Measurements from ENCODE around the gene CADM2.

Gene CADM2

DNA sequence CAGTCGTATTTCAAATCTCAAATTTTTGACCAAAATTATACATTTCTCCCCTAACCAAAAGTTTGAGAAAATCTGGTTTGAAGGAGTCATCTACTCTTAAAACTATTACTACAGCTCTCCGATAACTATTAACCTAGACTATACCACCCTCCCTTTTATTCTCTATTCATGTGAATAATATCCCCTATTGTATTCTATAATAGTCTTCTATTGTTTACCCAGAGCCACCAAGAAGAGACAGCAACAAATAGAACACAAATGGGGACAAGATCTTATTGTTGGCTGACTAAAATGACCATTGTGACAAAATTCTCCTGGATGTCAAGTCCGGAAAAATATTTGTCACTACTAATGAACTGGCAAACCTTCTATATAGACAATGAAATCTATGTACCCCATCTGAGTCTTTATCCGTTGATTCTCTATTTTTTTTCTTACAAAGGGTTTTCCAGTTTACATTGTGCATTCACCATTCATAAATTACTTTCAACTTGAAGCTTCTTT is 618.0 kb downstream of the CADM2 start:
- DNase-seq: no peak

DNA sequence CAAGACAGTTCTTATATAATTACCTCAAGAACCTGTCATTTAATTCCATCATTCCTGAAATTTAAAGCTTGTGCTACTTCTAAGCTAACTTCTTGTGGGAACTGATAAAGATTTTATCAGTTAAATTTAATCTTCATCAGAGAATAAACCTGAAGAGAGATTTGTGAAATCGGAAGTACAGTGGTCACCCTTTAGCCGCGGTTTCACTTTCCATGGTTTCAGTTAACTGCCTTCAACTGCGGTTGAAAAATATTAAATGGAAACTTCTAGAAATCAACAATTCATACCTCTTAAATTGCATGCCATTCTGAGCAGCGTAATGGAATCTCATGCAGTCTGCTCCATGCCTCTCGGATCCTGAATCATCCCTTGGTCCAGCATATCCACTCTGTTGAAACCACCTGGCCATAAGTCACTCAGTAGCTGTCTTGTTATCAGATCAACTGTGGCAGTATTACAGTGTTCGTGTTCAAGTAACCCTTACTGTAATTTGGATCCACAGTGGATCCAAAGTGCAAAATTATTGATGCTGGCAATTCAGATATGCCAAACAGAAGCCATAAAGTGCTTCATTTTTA is 626.1 kb downstream of the CADM2 start:
- no peak for DNase-seq

DNA sequence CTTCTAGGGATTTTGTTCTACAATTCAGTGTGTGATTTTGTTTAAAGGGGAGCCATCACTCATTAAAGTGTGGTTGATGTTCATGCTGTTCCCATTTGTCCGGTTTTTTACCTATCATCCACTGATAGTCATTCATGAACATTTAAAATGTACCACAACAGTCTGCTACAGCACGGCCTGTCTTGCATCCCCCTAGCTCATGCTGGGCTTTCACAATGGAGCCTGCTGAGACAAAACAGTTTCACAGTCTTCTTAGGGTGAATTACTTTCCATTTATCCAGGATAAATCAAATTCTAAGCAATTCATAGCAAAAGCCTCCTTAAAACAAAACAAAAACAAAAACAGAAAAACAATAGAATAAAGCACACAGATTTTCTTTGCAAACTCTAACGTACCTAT is 627.2 kb downstream of the CADM2 start:
- no peak for DNase-seq

DNA sequence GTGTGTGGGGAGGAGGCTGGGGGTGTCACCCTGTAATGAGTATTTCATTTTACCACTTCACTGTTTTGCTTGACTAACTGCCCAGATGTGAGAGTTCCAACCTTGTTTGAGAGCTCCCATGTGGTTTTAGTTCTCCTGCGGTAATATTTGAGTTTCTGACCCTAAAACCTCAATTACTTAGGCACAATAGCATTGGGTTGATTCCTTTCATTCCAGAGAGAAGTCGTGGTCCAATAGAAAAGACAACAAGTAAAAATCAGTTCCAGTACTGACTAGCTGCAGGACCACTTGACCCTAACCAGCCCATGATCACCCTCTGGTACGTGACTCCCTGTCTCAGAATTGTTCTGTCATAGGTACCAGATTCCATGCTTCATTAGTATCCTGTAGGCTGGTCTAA is 630.4 kb downstream of the CADM2 start:
- DNase-seq: no peak

- no peak for DNase-seq
Observed at GRCh38 chr3:85591451-85591850, 632.7 kb downstream of the CADM2 start.

- no peak for DNase-seq
Observed at GRCh38 chr3:85592256-85592655, 633.5 kb downstream of the CADM2 start.

DNA sequence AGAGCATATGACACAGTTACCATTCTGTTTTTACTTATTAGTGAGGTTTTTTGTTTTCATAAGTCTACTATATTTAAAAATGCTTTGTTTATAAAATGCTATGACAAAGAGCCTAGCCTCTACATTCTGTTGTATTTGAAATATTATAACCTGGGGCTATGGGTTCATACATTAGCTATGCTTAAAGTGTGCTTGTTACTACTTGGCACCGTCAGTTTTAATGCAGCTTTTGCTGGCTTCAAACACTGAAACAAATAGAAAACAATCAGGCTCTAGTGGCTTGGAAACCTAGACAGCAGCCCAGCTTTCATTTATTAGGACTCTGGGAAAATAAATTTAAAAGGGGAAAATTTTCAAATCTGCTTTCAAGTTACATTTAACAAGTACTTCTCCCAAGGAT is 635.9 kb downstream of the CADM2 start:
- DNase-seq: no peak

- DNase-seq: no peak
Observed at GRCh38 chr3:85603378-85603777, 644.6 kb downstream of the CADM2 start.

- no peak for DNase-seq
Observed at GRCh38 chr3:85604641-85605040, 645.9 kb downstream of the CADM2 start.

- DNase-seq: no peak
Observed at GRCh38 chr3:85605066-85605465, 646.3 kb downstream of the CADM2 start.

- no peak for DNase-seq
Observed at GRCh38 chr3:85626662-85627061, 667.9 kb downstream of the CADM2 start.

DNA sequence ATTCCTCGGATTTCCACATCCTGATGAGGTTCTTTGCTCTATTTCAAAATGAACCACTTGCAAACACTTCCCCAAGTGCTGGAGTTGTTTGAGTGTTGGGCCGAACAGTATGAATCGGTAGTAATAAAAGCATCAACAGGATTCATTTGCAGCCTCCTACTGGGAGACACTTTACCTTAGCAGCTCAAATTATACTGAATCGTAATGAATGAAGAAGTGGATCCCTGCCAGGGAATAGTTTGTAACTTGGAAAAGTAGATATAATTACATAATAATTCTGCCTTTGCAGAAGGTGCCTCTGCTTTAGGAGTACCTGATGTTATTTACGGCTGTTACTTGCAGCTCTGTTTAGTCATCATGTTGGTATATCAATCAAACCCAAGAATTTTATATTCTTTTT is 669.1 kb downstream of the CADM2 start:
- no peak for DNase-seq

- no peak for DNase-seq
Observed at GRCh38 chr3:85631070-85631469, 672.3 kb downstream of the CADM2 start.

DNA sequence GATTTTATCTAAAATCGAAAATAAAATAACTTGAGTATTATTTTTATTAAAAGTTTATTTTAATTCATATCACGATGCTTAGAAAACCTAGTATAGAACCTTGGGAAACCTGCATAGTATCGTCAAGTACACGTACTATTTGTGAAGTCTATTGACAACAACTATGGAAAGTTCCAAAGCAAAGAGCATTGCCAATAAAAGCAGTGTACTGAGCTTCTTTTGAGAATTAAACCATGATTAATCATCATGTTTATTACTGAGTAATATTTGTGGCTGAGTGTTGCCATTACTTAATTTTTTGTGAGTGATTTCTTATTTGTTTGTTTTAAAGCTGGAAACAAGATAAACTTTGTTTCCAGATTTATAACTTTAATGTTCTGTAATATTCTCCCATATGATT is 674.1 kb downstream of the CADM2 start:
- no peak for DNase-seq

DNA sequence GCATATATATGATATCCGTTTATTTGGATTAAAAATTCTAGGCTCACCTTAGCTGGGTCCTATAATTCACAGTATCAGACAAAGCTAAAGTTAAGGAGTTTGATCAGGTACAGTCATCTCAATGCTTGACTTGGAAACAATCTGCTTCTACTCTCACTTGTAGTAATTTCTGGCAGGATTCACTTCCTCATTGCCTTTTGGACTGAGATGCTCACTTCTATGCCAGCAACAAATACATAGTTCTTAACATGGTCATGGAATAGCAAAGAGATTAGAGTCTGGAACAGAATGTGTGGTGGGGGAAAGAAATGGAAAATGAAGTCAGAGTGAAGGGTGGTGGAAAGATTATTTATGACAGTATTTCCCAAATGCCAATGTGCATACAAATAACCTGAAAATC is 693.6 kb downstream of the CADM2 start:
- no peak for DNase-seq

- no peak for DNase-seq
Observed at GRCh38 chr3:85660451-85660850, 701.7 kb downstream of the CADM2 start.

DNA sequence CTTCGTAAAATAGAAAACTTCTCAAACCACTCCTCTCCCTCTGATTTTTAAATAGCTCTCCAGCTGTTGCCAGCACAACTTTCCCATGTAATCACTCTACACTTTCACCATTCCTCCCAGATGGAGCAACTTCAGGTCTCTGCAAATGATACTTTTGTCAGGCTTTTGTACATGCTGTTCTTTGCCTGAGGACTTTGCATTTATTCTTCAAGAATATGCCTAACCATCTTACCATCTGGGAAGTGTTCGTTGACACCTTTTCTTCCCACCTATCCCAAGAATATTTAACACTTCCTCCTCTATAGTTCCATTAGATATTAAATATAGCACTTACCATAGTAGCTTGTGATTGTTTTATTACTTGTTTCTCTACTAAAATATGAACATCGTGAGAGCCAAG is 703.7 kb downstream of the CADM2 start:
- no peak for DNase-seq

GRCh38 chr3:85667744-85668143 is 709.0 kb downstream of the CADM2 start:
- DNase-seq: no peak

DNA sequence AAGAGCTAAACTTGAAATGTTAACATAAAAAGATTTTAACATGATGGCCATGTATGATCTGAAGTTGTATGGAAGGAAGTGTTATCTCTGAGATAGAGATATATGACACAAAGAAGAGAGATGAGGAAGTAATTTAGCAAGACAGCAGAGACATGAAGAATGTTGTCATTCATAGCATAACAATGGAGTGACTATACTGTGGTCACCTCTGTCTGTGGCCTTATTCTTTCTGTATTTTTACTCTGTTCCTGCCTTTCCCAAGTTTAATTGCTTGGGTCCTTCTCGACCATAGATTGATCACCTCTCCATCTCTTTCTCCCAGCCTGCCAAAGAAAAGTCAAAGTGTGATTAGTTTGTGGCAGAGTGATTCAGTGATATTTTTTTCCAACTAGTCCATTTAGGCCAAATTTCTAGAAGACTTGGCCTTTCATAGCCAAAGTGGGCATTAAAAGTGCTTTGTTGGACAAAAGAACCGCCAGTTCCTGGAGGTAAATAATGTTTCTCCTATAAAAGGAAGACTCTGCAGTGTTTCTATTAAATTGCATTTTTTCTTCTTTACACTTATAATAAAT is 711.9 kb downstream of the CADM2 start:
- no peak for DNase-seq

- DNase-seq: no peak
Observed at GRCh38 chr3:85672761-85673160, 714.0 kb downstream of the CADM2 start.

GRCh38 chr3:85678713-85679112 is 719.9 kb downstream of the CADM2 start:
- no peak for DNase-seq

- no peak for DNase-seq
Observed at GRCh38 chr3:85681906-85682305, 723.1 kb downstream of the CADM2 start.

DNA sequence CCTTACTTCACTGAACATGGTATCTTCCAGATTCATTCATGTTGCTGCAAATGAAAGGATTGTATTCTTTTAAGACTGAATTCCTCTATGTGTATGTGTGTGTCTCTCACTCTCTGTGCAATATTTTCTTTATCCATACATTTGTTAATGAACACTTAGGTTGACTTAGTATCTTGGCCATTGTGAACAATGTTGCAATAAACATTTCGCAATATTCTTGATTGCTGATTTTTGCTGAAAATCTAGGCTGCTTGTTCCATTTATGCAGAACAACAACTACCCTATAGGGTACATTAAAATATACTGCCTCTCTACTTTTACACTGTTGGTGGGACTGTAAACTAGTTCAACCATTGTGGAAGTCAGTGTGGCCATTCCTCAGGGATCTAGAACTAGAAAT is 732.4 kb downstream of the CADM2 start:
- DNase-seq: no peak

- DNase-seq: no peak
Observed at GRCh38 chr3:85697156-85697555, 738.4 kb downstream of the CADM2 start.

GRCh38 chr3:85706130-85706529 is 747.3 kb downstream of the CADM2 start:
- DNase-seq: no peak
